GM10248 (cell line): ENCODE measurements around the gene HBG1.

Source experiments
- CTCF ChIA-PET: fragments of 300-600 bp; sonication (Branson Sonifier 250); formaldehyde crosslinking; extraction: SDS; loops from one replicate; lab custom pipeline; 2021; ENCODE audit warnings: antibody characterized with exemption; lab: Yijun Ruan, JAX
- POLR2A ChIA-PET: fragments of 350-650 bp; sonication (Branson Sonifier 250); formaldehyde crosslinking; extraction: SDS; loops from one replicate; lab custom pipeline; 2020; ENCODE audit warnings: antibody characterized with exemption; lab: Yijun Ruan, JAX
- DNase-seq: peaks from one replicate; pipeline ENCODE4 v3.0.0; 2012; ENCODE audit errors: extremely low spot score
- CTCF ChIP-seq: IDR thresholded peaks from 2 replicates; pipeline ENCODE4 v1.5.1; 2012; ENCODE audit warnings: mild to moderate bottlenecking, low read depth; ENCODE audit errors: extremely low read depth, missing control alignments, control extremely low read depth

HBG1 gene

GRCh38 chr11:5289696-5290095, 40.0 kb upstream of the HBG1 start:
- TF ChIP-seq CTCF = no peak
- no peak for DNase-seq
- POLR2A ChIA-PET = no interaction called here
- CTCF ChIA-PET = interaction anchor here (1.2 to 1.3 kb wide), 3 partner anchors 9 to 83 kb away, joined by 3 to 4 read pairs (median 3); no protein-coding TSS in a partner anchor

GRCh38 chr11:5288906-5289550, 39.4 kb upstream of the HBG1 start:
- POLR2A ChIA-PET = no interaction called here

GRCh38 chr11:5288108-5288905, 38.6 kb upstream of the HBG1 start:
- CTCF ChIA-PET = interaction anchor here (1.2 to 1.3 kb wide), 2 partner anchors 10 to 11 kb away, joined by 3 read pairs; no protein-coding TSS in a partner anchor
- POLR2A ChIA-PET = no interaction called here
- no peak for TF ChIP-seq CTCF
- no peak for DNase-seq

More at GRCh38 chr11:5288906-5289550, 39.4 kb upstream of the HBG1 start:
- TF ChIP-seq CTCF = no peak
- no peak for DNase-seq
- CTCF ChIA-PET = interaction anchor here (1.2 to 1.3 kb wide), 2 partner anchors 10 to 11 kb away, joined by 3 read pairs; no protein-coding TSS in a partner anchor

GRCh38 chr11:5286901-5287300, 37.2 kb upstream of the HBG1 start:
- DNase-seq = no peak
- ChIA-PET CTCF (interaction anchor here (1.3 kb wide), 1 partner anchor 11 kb away, joined by 4 read pairs; no protein-coding TSS in a partner anchor), POLR2A (no interaction called here)
- TF ChIP-seq CTCF = no peak

GRCh38 chr11:5286351-5286750, 36.7 kb upstream of the HBG1 start:
- no peak for DNase-seq
- ChIA-PET POLR2A (no interaction called here), CTCF (interaction anchor here (1.3 kb wide), 1 partner anchor 11 kb away, joined by 4 read pairs; no protein-coding TSS in a partner anchor)
- TF ChIP-seq CTCF = no peak

- ChIA-PET POLR2A (no interaction called here), CTCF (interaction anchor here (1.3 kb wide), 1 partner anchor 10 kb away, joined by 4 read pairs; no protein-coding TSS in a partner anchor)
- no peak for TF ChIP-seq CTCF
- no peak for DNase-seq
These were observed 36.2 kb upstream of the HBG1 start for GRCh38 chr11:5285703-5286340.
